Upper lobe of left lung (tissue), 6 donors: ENCODE data around the gene ATP6V1G3. TPM values are rescaled to one million over a fixed set of nuclear protein-coding genes. Genes with fewer than 3 reads are reported as not detected.

Source experiments
- ATAC-seq, 2 donors: fragments of 200-7000 bp; cut with Tn5 transposase; one replicate each; pipeline ENCODE4 v1.9.1; 2022; ENCODE audit warnings: mild to moderate bottlenecking in 2 of 2, moderate library complexity in 2 of 2; ENCODE audit not compliant: low FRiP score in 2 of 2
- DNase-seq, 2 donors: peaks; one replicate each; pipeline ENCODE4 v3.0.0-alpha.2; 2019 to 2020
- H3K27ac ChIP-seq, 4 donors: fragments of 200-600 bp; sonication (generic); one replicate each; pipeline ENCODE4 v1.5.1; 2016 to 2019
- H3K27me3 ChIP-seq, 4 donors: fragments of 200-600 bp; sonication (generic); one replicate each; pipeline ENCODE4 v1.5.1; 2017 to 2019
- H3K36me3 ChIP-seq, 4 donors: fragments of 200-600 bp; sonication (generic); one replicate each; pipeline ENCODE4 v1.5.1; 2016 to 2019
- H3K4me1 ChIP-seq, 4 donors: fragments of 200-600 bp; sonication (generic); one replicate each; pipeline ENCODE4 v1.5.1; 2018 to 2019
- H3K4me3 ChIP-seq, 4 donors: fragments of 200-600 bp; sonication (generic); one replicate each; pipeline ENCODE4 v1.5.1; 2017 to 2019; ENCODE audit warnings: mild to moderate bottlenecking in 2 of 4, moderate library complexity in 1 of 4
- H3K9me3 ChIP-seq, 4 donors: fragments of 200-600 bp; sonication (generic); one replicate each; pipeline ENCODE4 v1.5.1; 2018 to 2019
- EP300 ChIP-seq, 4 donors: sonication (generic); formaldehyde crosslinking; IDR thresholded peaks; one replicate each; pipeline ENCODE4 v1.5.1; 2017; ENCODE audit warnings: antibody characterized with exemption in 4 of 4, control low read depth in 2 of 4
- POLR2A ChIP-seq, 4 donors: fragments of 450-650 bp; IDR thresholded peaks; one replicate each; pipeline ENCODE4 v1.5.1; 2016 to 2017; ENCODE audit warnings: antibody characterized with exemption in 4 of 4, mild to moderate bottlenecking in 2 of 4
- POLR2AphosphoS5 ChIP-seq, 2 donors: sonication (generic); formaldehyde crosslinking; IDR thresholded peaks; one replicate each; pipeline ENCODE4 v1.5.1; 2017; ENCODE audit warnings: antibody characterized with exemption in 2 of 2
- WGBS, 2 donors: methylation state at CpG; one replicate each; pipeline ENCODE4 v1.1.5; 2017 to 2018; 5-methylcytosine and 5-hydroxymethylcytosine counted together
- total RNA-seq, 6 donors: library from RNA; depleted of rRNA in 4 of 6; stranded (reverse); fragments of >200 nt in 4 of 6; gene quantifications; one replicate each; pipeline versions ENCODE4 v1.1.0 to v1.2.1, GENCODE V29; 2016 to 2021
- TF ChIP-seq, protein P1 (sequence below), 6 experiments: fragments of 450-650 bp in 4 of 6; fragments of 200-600 bp in 2 of 6; sonication (generic) in 2 of 6; IDR thresholded peaks; one replicate each; pipeline ENCODE4 v1.5.1; 2016 to 2019; ENCODE audit warnings: antibody characterized with exemption in 6 of 6
- donor health status: DM: no; HTN: no; CAD: no; lungs with moderate emphysema.
- donor health status: DM: no; HTN: yes; CAD: no; lungs with severe emphysema.

Gene ATP6V1G3
- total RNA-seq, 6 donors from 2014 or later = not detected

- peaks cover 0 to 3% (median 0%) of the 10 kb centered on the region in 4 donors for H3K4me1 ChIP-seq
- no peak overlapping the region for H3K27ac ChIP-seq
- no peaks in the 10 kb centered on the region for H3K9me3 ChIP-seq
- WGBS, 2 donors = 63 to 81% methylated on average over 1 of the region's 1 CpG
- ATAC-seq = no peak
- H3K4me3 ChIP-seq = no peak overlapping the region
- H3K27me3 ChIP-seq = no peaks in the 10 kb centered on the region
- no peaks in the 10 kb centered on the region for H3K36me3 ChIP-seq
- TF ChIP-seq, protein P1, sequence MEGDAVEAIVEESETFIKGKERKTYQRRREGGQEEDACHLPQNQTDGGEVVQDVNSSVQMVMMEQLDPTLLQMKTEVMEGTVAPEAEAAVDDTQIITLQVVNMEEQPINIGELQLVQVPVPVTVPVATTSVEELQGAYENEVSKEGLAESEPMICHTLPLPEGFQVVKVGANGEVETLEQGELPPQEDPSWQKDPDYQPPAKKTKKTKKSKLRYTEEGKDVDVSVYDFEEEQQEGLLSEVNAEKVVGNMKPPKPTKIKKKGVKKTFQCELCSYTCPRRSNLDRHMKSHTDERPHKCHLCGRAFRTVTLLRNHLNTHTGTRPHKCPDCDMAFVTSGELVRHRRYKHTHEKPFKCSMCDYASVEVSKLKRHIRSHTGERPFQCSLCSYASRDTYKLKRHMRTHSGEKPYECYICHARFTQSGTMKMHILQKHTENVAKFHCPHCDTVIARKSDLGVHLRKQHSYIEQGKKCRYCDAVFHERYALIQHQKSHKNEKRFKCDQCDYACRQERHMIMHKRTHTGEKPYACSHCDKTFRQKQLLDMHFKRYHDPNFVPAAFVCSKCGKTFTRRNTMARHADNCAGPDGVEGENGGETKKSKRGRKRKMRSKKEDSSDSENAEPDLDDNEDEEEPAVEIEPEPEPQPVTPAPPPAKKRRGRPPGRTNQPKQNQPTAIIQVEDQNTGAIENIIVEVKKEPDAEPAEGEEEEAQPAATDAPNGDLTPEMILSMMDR (IDR thresholded peaks at IDR 0.05) = no peak
- TF ChIP-seq POLR2AphosphoS5 (IDR thresholded peaks at IDR 0.05) = no peak
- TF ChIP-seq POLR2A (IDR thresholded peaks at IDR 0.05) = no peak
- no peak for TF ChIP-seq EP300 (IDR thresholded peaks at IDR 0.05)
- no peak for DNase-seq
Observed at GRCh38 chr1:198563583-198563982, 23.1 kb upstream of the ATP6V1G3 start.

DNA sequence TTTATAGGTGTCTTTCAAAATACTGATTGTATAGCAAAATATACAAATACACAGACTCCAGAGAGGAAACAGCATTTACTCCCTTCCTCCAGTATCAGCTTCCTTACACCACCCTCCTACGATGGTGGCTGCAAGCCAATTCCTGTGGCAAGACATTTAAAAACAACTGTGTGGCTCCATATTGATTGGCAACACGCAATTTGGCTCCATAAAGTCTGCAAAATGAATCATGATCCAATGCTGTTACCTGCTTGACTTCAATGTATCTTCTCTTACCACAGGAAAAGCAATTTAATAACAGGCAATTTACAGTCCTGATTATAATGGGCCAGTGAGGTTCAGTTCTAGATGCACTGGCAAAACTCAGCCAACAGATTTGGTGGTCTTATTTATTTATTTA, 19.7 kb upstream of the ATP6V1G3 start:
- DNase-seq = no peak
- Histone ChIP-seq H3K4me1 (peaks cover 0 to 3% (median 0%) of the 10 kb centered on the region in 4 donors), H3K27me3 (no peaks in the 10 kb centered on the region), H3K27ac (no peak overlapping the region), H3K9me3 (no peaks in the 10 kb centered on the region), H3K36me3 (no peaks in the 10 kb centered on the region), H3K4me3 (no peak overlapping the region)
- no peak for ATAC-seq
- TF ChIP-seq POLR2AphosphoS5 (IDR thresholded peaks at IDR 0.05) (no peak), POLR2A (IDR thresholded peaks at IDR 0.05) (no peak), EP300 (IDR thresholded peaks at IDR 0.05) (no peak)
- TF ChIP-seq, protein P1 (IDR thresholded peaks at IDR 0.05) = no peak
- WGBS, 2 donors = 45 to 67% methylated on average over 2 of the region's 2 CpGs

- Histone ChIP-seq H3K9me3 (no peaks in the 10 kb centered on the region), H3K36me3 (no peaks in the 10 kb centered on the region), H3K4me3 (no peak overlapping the region), H3K27ac (no peak overlapping the region), H3K4me1 (peaks cover 0 to 3% (median 0%) of the 10 kb centered on the region in 4 donors), H3K27me3 (no peaks in the 10 kb centered on the region)
- DNase-seq (no peak), ATAC-seq (no peak)
- TF ChIP-seq, protein P1 (IDR thresholded peaks at IDR 0.05) = no peak
- TF ChIP-seq EP300 (IDR thresholded peaks at IDR 0.05) = no peak
- no peak for TF ChIP-seq POLR2A (IDR thresholded peaks at IDR 0.05)
- no peak for TF ChIP-seq POLR2AphosphoS5 (IDR thresholded peaks at IDR 0.05)
Observed at GRCh38 chr1:198559362-198559761, 18.9 kb upstream of the ATP6V1G3 start.

DNA sequence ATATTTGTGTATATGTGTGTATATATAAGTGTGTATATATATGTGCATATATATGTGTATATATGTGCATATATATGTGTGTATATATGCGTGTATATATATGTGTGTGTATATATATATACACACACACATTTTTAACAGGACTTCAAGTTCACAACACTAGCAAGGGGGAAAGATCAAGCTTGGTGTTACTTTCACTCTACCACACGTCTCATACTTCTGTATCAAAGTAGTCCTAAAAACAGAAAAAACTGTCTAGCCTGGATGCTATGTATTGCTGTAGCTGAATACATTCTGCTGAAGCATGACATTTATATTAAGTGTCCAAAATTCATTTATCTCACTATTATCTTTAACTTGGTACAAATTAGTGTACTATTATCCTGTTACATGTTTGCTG, 17.9 kb upstream of the ATP6V1G3 start:
- peaks cover 0 to 3% (median 0%) of the 10 kb centered on the region in 4 donors for H3K4me1 ChIP-seq
- DNase-seq (no peak), ATAC-seq (no peak)
- no peak overlapping the region for H3K4me3 ChIP-seq
- WGBS, 2 donors = 89 to 91% methylated on average over 2 of the region's 2 CpGs
- no peaks in the 10 kb centered on the region for H3K9me3 ChIP-seq
- no peaks in the 10 kb centered on the region for H3K27me3 ChIP-seq
- no peak for TF ChIP-seq POLR2AphosphoS5 (IDR thresholded peaks at IDR 0.05)
- no peak for TF ChIP-seq EP300 (IDR thresholded peaks at IDR 0.05)
- TF ChIP-seq POLR2A (IDR thresholded peaks at IDR 0.05) = no peak
- TF ChIP-seq, protein P1 (IDR thresholded peaks at IDR 0.05) = no peak
- no peak overlapping the region for H3K27ac ChIP-seq
- H3K36me3 ChIP-seq = no peaks in the 10 kb centered on the region

- 55 to 56% methylated on average over 4 of the region's 4 CpGs for WGBS, 2 donors
Observed at GRCh38 chr1:198556971-198557370, 16.5 kb upstream of the ATP6V1G3 start.

More at GRCh38 chr1:198556971-198557370, 16.5 kb upstream of the ATP6V1G3 start:
- TF ChIP-seq, protein P1 (IDR thresholded peaks at IDR 0.05) = no peak
- peak; percentile 28 to 47 for TF ChIP-seq POLR2AphosphoS5 (IDR thresholded peaks at IDR 0.05)
- H3K9me3 ChIP-seq = no peaks in the 10 kb centered on the region
- ATAC-seq (peak; percentile 75 to 80), DNase-seq (peak; percentile 4 to 68)
- H3K27ac ChIP-seq = peak overlapping the region in 1 of 4 donors; percentile 5
- no peaks in the 10 kb centered on the region for H3K36me3 ChIP-seq
- H3K4me3 ChIP-seq = no peak overlapping the region
- H3K27me3 ChIP-seq = no peaks in the 10 kb centered on the region
- H3K4me1 ChIP-seq = peaks cover 0 to 3% (median 0%) of the 10 kb centered on the region in 4 donors
